Suprapubic skin (tissue), 4 donors: ENCODE data around the gene HERC3. TPM values are rescaled to one million over a fixed set of nuclear protein-coding genes. Genes with fewer than 3 reads are reported as not detected.

Experiments
- DNase-seq, 2 donors: peaks; one replicate each; pipeline ENCODE4 v3.0.0-alpha.2; 2019; ENCODE audit warnings: low spot score in 2 of 2
- H3K27ac ChIP-seq: fragments of 200-600 bp; sonication (generic); one replicate; pipeline ENCODE4 v1.5.1; 2019
- H3K27me3 ChIP-seq: fragments of 200-600 bp; sonication (generic); one replicate; pipeline ENCODE4 v1.5.1; 2019
- H3K36me3 ChIP-seq: fragments of 200-600 bp; sonication (generic); one replicate; pipeline ENCODE4 v1.5.1; 2019
- H3K4me1 ChIP-seq: fragments of 200-600 bp; sonication (generic); one replicate; pipeline ENCODE4 v1.5.1; 2019
- H3K4me3 ChIP-seq: fragments of 200-600 bp; sonication (generic); one replicate; pipeline ENCODE4 v1.5.1; 2019; ENCODE audit warnings: mild to moderate bottlenecking
- H3K9me3 ChIP-seq: fragments of 200-600 bp; sonication (generic); one replicate; pipeline ENCODE4 v1.5.1; 2019
- CTCF ChIP-seq, 2 donors: fragments of 200-600 bp in 1 of 2; fragments of 450-650 bp in 1 of 2; sonication (generic) in 1 of 2; IDR thresholded peaks; one replicate each; pipeline ENCODE4 v1.5.1; 2016 to 2019; ENCODE audit warnings: antibody characterized with exemption in 2 of 2, mild to moderate bottlenecking in 1 of 2, moderate library complexity in 1 of 2
- EP300 ChIP-seq: sonication (generic); formaldehyde crosslinking; IDR thresholded peaks from one replicate; pipeline ENCODE4 v1.6.1; 2017; ENCODE audit warnings: antibody characterized with exemption
- POLR2A ChIP-seq, 2 donors: fragments of 450-650 bp; IDR thresholded peaks; one replicate each; pipeline ENCODE4 v1.6.1; 2017; ENCODE audit warnings: antibody characterized with exemption in 2 of 2, mild to moderate bottlenecking in 2 of 2, moderate library complexity in 2 of 2
- POLR2AphosphoS5 ChIP-seq, 3 donors: sonication (generic); formaldehyde crosslinking; IDR thresholded peaks; one replicate each; pipeline ENCODE4 v1.6.1; 2017; ENCODE audit warnings: antibody characterized with exemption in 3 of 3
- WGBS: methylation state at CpG from one replicate; pipeline ENCODE4 v1.1.5; 2018; 5-methylcytosine and 5-hydroxymethylcytosine counted together
- total RNA-seq, 4 donors: library from RNA; depleted of rRNA; stranded (reverse); fragments of >200 nt; gene quantifications; one replicate each; pipeline ENCODE4 v1.1.0, GENCODE V29; 2016

Gene HERC3
- total RNA-seq, 4 donors from 2014 or later, result 41.6 to 110 (median 48.0) TPM

- H3K27me3 ChIP-seq, result no peaks in the 10 kb centered on the region
- no peak overlapping the region for H3K4me3 ChIP-seq
- no peak overlapping the region for H3K27ac ChIP-seq
- no peaks in the 10 kb centered on the region for H3K36me3 ChIP-seq
- H3K4me1 ChIP-seq, result no peaks in the 10 kb centered on the region
- no peak for DNase-seq
- H3K9me3 ChIP-seq, result no peaks in the 10 kb centered on the region
- no peak for TF ChIP-seq CTCF (IDR thresholded peaks at IDR 0.05)
- TF ChIP-seq POLR2AphosphoS5 (IDR thresholded peaks at IDR 0.05), result no peak
- no peak for TF ChIP-seq EP300
- TF ChIP-seq POLR2A (IDR thresholded peaks at IDR 0.05), result no peak
These were observed 37.5 kb downstream of the HERC3 start for GRCh38 chr4:88629826-88630225.

DNA sequence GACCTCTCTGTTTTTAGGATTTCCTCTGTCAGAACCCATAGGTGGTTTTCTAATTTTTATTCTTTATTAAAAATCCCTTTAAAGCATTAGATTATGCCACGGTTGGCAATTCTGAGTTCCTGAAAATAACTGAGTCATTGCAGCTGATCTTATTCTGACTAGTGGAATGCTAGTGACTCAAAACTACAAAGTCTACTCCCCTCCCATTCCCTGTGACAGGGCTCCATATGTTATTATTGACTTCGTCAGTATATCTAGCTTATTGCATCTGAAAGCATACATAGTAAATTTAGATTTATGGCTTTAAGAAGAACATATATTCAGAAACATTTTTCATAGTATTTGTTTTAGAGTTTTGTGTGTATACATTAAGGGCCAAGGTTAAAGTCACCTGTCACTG is 38.5 kb downstream of the HERC3 start:
- 41% methylated on average over 2 of the region's 2 CpGs for WGBS
- DNase-seq, result no peak

DNA sequence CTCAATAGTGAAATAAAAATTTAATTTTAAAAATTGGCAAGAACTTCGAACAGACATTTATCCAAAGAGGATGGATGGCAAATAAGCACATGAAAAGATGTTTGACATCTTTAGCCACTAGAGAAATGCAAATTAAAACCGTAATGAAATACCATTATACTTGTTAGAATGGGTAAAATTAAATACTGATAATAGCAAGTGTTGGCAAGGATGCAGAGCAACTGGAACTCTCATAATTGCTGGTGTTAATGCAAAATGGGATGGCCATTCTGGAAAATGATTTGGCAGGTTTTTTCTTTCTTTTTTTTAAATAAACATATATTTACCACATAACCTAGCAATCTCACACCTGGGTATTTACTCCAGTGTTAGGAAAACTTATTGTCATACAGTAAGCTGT is 51.7 kb downstream of the HERC3 start:
- TF ChIP-seq POLR2A (IDR thresholded peaks at IDR 0.05) (no peak), CTCF (IDR thresholded peaks at IDR 0.05) (no peak), EP300 (no peak)
- Histone ChIP-seq H3K27me3 (no peaks in the 10 kb centered on the region), H3K4me3 (no peak overlapping the region), H3K4me1 (no peaks in the 10 kb centered on the region), H3K36me3 (no peaks in the 10 kb centered on the region), H3K9me3 (peaks cover 10% of the 10 kb centered on the region), H3K27ac (no peak overlapping the region)
- no peak for DNase-seq
- 91% methylated on average over 2 of the region's 2 CpGs for WGBS

More for the DNA sequence above, 38.5 kb downstream of the HERC3 start:
- H3K9me3 ChIP-seq, result no peaks in the 10 kb centered on the region
- H3K27ac ChIP-seq, result no peak overlapping the region
- no peaks in the 10 kb centered on the region for H3K27me3 ChIP-seq
- no peak overlapping the region for H3K4me3 ChIP-seq
- no peaks in the 10 kb centered on the region for H3K36me3 ChIP-seq
- H3K4me1 ChIP-seq, result no peaks in the 10 kb centered on the region
- TF ChIP-seq CTCF (IDR thresholded peaks at IDR 0.05) (no peak), POLR2AphosphoS5 (IDR thresholded peaks at IDR 0.05) (no peak), POLR2A (IDR thresholded peaks at IDR 0.05) (no peak), EP300 (no peak)

DNA sequence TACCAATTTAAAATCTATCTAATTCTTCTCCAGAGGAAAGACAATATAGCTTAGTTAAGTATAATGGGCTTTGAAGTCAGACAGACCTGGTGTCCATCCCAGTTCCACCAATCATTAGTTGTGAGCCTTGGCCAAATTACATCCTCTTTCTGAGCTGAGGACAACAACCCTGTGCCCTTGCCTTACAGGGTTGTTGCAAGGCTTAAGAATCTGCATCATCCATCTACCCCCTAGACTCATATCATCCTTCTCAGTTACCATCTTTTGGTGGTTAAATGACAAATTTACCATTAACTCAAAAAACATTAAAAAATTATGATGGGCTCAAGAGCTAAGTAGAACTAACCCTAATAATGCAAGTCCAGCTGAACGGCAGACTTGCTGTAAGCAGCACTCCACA is 53.7 kb downstream of the HERC3 start:
- TF ChIP-seq CTCF (IDR thresholded peaks at IDR 0.05), result no peak
- no peak for TF ChIP-seq EP300
- TF ChIP-seq POLR2AphosphoS5 (IDR thresholded peaks at IDR 0.05), result no peak
- no peak for TF ChIP-seq POLR2A (IDR thresholded peaks at IDR 0.05)
- Histone ChIP-seq H3K4me1 (no peaks in the 10 kb centered on the region), H3K27me3 (no peaks in the 10 kb centered on the region), H3K4me3 (no peak overlapping the region), H3K36me3 (no peaks in the 10 kb centered on the region), H3K9me3 (peaks cover 4% of the 10 kb centered on the region), H3K27ac (no peak overlapping the region)
- no peak for DNase-seq
- 89% methylated on average over 1 of the region's 1 CpG for WGBS

- peaks cover 4% of the 10 kb centered on the region for H3K9me3 ChIP-seq
- no peaks in the 10 kb centered on the region for H3K4me1 ChIP-seq
- H3K27me3 ChIP-seq, result no peaks in the 10 kb centered on the region
- H3K4me3 ChIP-seq, result no peak overlapping the region
- no peak overlapping the region for H3K27ac ChIP-seq
- WGBS, result 90% methylated on average over 7 of the region's 7 CpGs
- no peak for DNase-seq
- H3K36me3 ChIP-seq, result no peaks in the 10 kb centered on the region
- TF ChIP-seq POLR2A (IDR thresholded peaks at IDR 0.05) (no peak), EP300 (no peak), POLR2AphosphoS5 (IDR thresholded peaks at IDR 0.05) (no peak), CTCF (IDR thresholded peaks at IDR 0.05) (no peak)
These were observed 54.4 kb downstream of the HERC3 start for GRCh38 chr4:88646528-88647280.
